Spinal cord (tissue), 10 donors: ENCODE data around the gene MC1R. TPM values are rescaled to one million over a fixed set of nuclear protein-coding genes. Genes with fewer than 3 reads are reported as not detected.

Source experiments
- DNase-seq, 6 donors: peaks; one replicate each; pipeline versions ENCODE4 v3.0.0 to v3.0.0-alpha.2; 2013 to 2015; ENCODE audit warnings: low spot score in 6 of 6, low read depth in 4 of 6
- H3K27ac ChIP-seq: one replicate; pipeline ENCODE4 v1.5.1; 2013; ENCODE audit warnings: low read depth, low read length, control low read depth
- H3K27me3 ChIP-seq: one replicate; pipeline ENCODE4 v1.6.1; 2013; ENCODE audit warnings: low read length; ENCODE audit not compliant: control insufficient read depth, insufficient read depth
- H3K36me3 ChIP-seq: one replicate; pipeline ENCODE4 v1.6.1; 2013; ENCODE audit warnings: low read length; ENCODE audit not compliant: control insufficient read depth, insufficient read depth
- H3K4me1 ChIP-seq: one replicate; pipeline ENCODE4 v1.6.1; 2013; ENCODE audit warnings: low read length; ENCODE audit not compliant: control insufficient read depth, insufficient read depth
- H3K4me3 ChIP-seq: one replicate; pipeline ENCODE4 v1.5.1; 2013; ENCODE audit warnings: low read depth, low read length, control low read depth
- H3K9me3 ChIP-seq: one replicate; pipeline ENCODE4 v1.6.1; 2013; ENCODE audit warnings: low read length; ENCODE audit not compliant: control insufficient read depth, insufficient read depth
- WGBS: methylation state at CpG from one replicate; pipeline ENCODE4 v1.1.5; 2013; ENCODE audit warnings: missing lambda C conversion rate; ENCODE audit not compliant: insufficient coverage; 5-methylcytosine and 5-hydroxymethylcytosine counted together
- polyA plus RNA-seq, 2 donors: library from polyadenylated mRNA; unstranded; fragments of 120-200 nt; gene quantifications; one replicate each; pipeline ENCODE4 v1.2.1, GENCODE V29; 2013; ENCODE audit not compliant: insufficient read length in 2 of 2
- total RNA-seq, 2 donors: library from RNA; depleted of rRNA in 1 of 2; stranded (reverse); fragments of 120-200 nt in 1 of 2; fragments of >200 nt in 1 of 2; gene quantifications; one replicate each; pipeline versions ENCODE4 v1.2.3 to v1.2.4, GENCODE V29; 2013 to 2014
- donor health status: healthy.

MC1R gene
- total and polyA plus RNA-seq, 4 donors, result 2.2 to 13.3 (median 4.8) TPM

DNA sequence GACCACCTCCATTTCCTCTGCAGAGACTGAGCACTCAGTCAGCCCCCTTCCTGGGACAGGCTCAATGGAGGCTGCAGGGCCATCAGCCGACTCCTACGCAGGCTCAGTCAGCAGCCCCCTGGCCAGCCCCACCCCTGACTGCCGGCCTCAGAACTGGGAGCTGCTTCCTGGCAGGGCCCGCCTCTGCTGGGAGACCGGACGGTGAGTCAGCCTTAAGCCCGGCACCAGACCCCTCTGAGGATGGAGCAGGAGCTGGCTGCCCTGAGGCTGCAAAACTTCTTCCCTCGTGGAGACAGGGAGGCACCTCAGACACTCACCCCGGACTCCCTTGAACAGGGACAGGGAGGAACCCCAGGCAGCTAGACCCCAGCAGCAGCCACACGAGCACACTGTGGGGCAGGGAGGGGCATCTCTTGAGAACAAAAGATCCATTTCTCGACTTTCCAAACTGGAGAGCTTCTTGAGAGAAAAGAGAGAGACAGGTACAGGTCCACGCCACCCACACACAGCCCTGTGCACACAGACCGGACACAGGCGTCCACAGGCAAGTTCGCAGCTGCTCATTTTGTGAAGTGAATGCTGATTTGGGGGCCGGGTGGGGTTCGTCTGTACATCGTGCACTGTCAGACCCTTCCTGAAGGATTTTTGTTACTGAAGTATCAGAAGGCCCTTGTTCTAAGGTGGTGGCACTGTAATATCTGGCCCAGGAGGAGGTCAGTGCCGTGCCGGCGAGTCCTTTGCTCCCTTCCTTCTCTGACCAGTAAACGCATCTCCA, 3.2 kb downstream of the MC1R start:
- peak overlapping the region; percentile 77 for H3K4me3 ChIP-seq
- peak overlapping the region; percentile 86 for H3K27ac ChIP-seq
- peaks cover 2% of the 10 kb centered on the region for H3K27me3 ChIP-seq
- H3K36me3 ChIP-seq, result peaks cover 10% of the 10 kb centered on the region
- peaks cover 90% of the 10 kb centered on the region for H3K4me1 ChIP-seq
- peak in 2 of 6 donors; percentile 71 to 72 for DNase-seq
- no peaks in the 10 kb centered on the region for H3K9me3 ChIP-seq
- WGBS, result 3% methylated on average over 16 of the region's 22 CpGs

DNA sequence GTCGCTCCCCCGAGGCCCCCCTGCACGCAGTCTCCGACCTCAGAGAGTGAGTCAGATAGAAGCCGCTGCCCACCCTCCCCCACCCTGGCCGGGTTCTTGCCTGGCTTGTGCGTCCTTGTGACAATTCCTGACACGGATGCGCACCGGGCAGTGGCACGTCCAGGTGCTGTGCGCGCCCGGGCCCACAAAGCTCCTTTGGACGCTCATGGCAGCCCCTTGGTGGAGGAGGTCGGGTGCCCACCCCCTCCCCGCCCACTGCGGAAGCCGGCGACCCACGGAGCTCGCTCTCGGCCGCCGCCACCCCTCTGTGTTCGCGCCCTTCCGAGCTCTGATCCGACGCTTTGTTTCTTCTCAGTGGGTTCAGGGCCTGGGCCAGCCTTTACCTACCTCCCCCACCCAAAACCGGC, 3.8 kb downstream of the MC1R start:
- Histone ChIP-seq H3K9me3 (no peaks in the 10 kb centered on the region), H3K27ac (peak overlapping the region; percentile 86), H3K4me3 (peak overlapping the region; percentile 77), H3K27me3 (peaks cover 2% of the 10 kb centered on the region), H3K4me1 (peaks cover 90% of the 10 kb centered on the region), H3K36me3 (peaks cover 11% of the 10 kb centered on the region)
- peak in 3 of 6 donors; percentile 39 to 90 (median 84) for DNase-seq
- 0% methylated on average over 31 of the region's 31 CpGs for WGBS

DNA sequence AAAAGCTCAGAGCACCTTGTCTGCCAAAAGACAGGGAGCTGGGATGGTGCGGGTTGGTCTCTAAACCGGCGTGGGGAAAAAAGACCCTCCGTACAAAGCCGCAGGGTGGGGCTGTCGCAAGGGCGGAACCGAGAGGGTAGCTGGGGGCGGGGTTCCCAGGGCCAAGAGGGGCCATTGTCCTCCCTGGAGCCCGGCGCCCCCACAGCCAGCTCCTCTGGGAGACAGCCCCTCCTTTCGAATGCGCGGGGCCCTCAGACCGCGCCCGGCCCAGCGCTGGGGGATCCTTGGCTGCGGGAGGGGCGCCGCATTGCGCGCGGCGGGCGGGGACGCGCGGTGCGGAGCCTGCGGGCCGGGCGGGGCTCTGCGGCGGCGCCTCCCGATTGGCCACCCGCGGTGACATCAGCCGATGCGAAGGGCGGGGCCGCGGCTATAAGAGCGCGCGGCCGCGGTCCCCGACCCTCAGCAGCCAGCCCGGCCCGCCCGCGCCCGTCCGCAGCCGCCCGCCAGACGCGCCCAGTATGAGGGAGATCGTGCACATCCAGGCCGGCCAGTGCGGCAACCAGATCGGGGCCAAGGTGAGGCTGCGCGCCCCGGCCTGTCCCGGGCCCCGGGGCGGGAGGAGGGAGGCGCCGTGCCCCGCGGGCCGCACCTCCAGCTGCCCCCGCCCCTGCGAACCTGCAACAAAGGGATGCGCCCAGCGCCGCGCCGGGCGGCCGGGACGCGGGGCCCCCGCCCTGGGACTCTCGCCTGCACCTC, 4.4 kb downstream of the MC1R start, which contains the start of gene TUBB3:
Gene TUBB3, plus strand, starts transcription at position 459 of the 756 bp plus-strand sequence. Its CDS starts 60 bp downstream, at position 519.
- Histone ChIP-seq H3K9me3 (no peaks in the 10 kb centered on the region), H3K27ac (peak within 1 kb of the TSS; percentile 86), H3K36me3 (peaks cover 16% of the 10 kb centered on the region), H3K27me3 (peaks cover 2% of the 10 kb centered on the region), H3K4me1 (peaks cover 84% of the 10 kb centered on the region), H3K4me3 (peak within 1 kb of the TSS; percentile 77)
- under 1% methylated on average over 88 of the region's 88 CpGs for WGBS
- peak in 5 of 6 donors; percentile 73 to 97 (median 83) for DNase-seq

DNA sequence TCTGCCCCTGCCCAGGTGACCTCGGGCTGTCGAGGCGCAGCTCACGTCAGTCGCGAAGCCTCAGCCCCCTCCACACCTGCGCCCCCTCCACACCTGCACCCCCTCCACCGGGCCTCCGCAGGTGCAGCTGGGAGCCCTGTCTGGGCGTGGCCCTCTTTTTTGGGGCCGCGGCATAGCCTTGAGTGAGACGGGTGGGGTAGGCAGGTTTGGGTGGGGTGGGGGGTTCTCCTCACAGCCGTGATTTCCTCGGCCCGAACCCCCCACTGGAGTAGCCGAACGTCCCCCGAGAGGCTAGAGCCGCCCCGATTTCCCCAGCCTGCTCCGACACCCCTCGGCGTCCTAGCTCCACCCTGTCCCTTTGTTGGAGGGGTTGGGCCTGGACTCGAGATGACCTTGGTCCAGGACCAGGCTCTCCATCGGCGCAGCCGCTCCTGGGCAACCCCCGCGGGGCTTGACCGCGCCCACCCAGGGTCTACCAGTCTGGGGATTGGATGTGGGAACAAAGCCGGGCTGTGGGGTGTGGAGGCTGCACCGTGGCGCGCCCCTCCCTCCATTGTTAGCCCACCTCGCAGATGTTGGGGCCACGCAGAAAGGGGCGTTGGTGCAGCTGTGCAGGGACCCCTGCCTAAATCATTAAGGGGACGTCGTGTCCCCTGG, 5.1 kb downstream of the MC1R start:
- peaks cover 2% of the 10 kb centered on the region for H3K27me3 ChIP-seq
- peaks cover 77% of the 10 kb centered on the region for H3K4me1 ChIP-seq
- DNase-seq, result peak in 3 of 6 donors; percentile 4 to 78 (median 73)
- H3K4me3 ChIP-seq, result peak overlapping the region; percentile 67
- H3K36me3 ChIP-seq, result peaks cover 24% of the 10 kb centered on the region
- WGBS, result under 1% methylated on average over 30 of the region's 41 CpGs
- H3K9me3 ChIP-seq, result no peaks in the 10 kb centered on the region
- H3K27ac ChIP-seq, result peak overlapping the region; percentile 76

DNA sequence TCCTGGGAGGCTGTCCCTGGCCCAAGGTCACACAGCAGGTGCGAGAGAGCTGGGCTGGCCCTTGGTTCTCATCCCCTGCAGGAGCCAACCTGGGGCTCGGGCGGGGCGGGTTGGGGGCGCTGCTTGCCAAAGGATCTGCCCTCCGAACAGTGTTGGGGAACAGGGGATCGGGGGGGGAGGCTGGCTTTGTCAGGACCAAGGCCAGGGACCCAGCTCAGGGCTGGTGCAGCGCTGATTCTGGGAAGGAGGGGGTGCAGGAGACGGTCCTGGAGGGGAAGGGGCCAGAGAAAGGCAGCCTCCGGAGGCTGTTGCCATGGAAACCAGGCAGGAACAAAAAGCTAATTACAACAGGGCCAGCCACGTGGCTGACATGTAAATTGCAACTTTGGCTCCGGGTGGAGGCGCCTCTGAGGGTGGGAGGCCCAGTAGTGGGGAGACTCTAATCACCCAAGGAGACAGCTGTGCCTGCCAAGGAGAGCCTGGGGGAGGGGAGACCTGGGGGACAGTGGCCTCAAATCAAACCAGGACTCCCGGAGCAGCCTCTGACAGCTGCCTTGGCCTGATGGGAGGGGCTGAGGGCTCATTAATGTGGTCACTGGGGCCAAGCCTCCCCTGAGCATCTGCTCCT, 5.7 kb downstream of the MC1R start:
- H3K27me3 ChIP-seq, result peaks cover 2% of the 10 kb centered on the region
- peak overlapping the region; percentile 67 for H3K4me3 ChIP-seq
- peaks cover 24% of the 10 kb centered on the region for H3K36me3 ChIP-seq
- peaks cover 71% of the 10 kb centered on the region for H3K4me1 ChIP-seq
- no peaks in the 10 kb centered on the region for H3K9me3 ChIP-seq
- DNase-seq, result peak in 3 of 6 donors; percentile 73 to 96 (median 94)
- peak overlapping the region; percentile 76 for H3K27ac ChIP-seq
- WGBS, result 0% methylated on average over 14 of the region's 14 CpGs

DNA sequence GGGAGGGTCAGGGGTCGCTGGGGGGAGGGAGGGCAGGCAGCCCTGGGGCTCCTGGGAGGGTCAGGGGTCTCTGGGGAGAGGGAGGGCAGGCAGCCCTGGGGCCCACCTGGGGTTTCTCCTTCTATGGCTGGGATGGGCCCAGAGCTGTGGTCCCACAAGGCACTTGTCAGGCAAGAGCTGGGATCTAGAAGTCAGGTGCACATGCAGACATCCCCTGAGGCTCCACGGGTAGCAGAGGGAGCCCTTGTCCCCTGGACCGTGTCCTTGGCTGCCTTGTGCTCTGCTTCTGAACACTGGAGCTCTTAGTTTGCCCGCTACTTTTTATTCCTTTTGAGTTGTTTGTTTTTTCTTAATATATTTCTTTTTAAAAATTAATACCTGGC, 6.3 kb downstream of the MC1R start:
- Histone ChIP-seq H3K9me3 (no peaks in the 10 kb centered on the region), H3K27me3 (peaks cover 2% of the 10 kb centered on the region), H3K36me3 (peaks cover 24% of the 10 kb centered on the region), H3K27ac (peak overlapping the region; percentile 76), H3K4me1 (peaks cover 66% of the 10 kb centered on the region), H3K4me3 (peak overlapping the region; percentile 67)
- WGBS, result 0% methylated on average over 2 of the region's 4 CpGs
- peak in 1 of 6 donors; percentile 50 for DNase-seq

DNA sequence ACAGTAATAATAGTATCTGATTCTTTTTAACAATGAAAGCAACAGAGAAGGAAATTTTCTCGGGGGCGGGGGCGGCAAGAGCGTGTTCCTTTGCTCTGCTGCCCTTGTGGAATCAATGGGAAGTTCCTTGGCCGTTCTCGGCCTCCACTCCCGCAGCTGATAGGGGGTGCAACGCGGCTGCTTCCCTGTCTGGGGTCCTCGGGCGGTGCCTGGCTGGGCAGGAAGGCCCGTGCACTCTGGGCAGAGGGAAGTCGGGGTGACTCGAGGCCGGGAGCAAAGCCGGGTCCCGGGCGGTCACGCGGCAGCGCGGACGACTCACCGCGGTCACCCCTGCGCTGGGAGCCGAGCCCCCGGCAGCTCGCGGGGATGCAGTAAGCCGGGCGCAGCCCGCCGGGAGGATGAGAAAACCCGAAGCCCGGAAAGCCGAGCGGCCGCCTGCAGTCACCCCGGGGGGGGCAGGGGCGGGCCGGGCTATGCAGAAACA, 7.0 kb downstream of the MC1R start:
- Histone ChIP-seq H3K36me3 (peaks cover 31% of the 10 kb centered on the region), H3K4me3 (peak overlapping the region; percentile 53), H3K27ac (peak overlapping the region; percentile 52), H3K27me3 (peaks cover 2% of the 10 kb centered on the region), H3K4me1 (peaks cover 58% of the 10 kb centered on the region), H3K9me3 (no peaks in the 10 kb centered on the region)
- DNase-seq, result peak in 1 of 6 donors; percentile 53
- WGBS, result under 1% methylated on average over 42 of the region's 42 CpGs

DNA sequence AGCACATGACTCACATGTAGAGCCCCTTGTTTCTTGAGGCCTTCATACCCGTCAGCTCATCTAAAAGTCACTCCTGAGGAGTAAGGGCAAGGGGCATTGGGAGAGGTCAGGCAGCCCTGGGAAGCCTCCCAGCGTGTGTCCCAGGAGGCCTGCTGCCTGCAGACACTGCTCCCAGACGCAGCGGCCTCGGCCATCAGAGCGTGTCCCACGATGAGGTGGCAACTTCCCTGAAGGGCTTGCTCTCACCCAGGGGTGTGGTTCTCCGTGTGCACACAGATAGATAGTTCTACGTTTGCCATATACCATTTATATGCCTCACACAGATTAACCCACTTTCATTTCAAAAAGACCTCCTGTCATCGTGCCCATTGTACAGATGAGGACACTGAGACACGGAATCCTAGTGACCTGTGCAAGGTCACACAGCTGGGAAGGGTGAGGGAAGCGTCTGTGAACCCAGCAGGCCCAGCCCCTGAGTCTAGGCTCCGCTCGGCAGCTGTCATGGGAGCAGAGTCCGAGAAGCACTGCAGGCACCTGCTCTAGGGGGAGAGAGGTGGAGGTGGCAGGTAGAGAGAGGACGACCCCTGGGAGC, 12.7 kb downstream of the MC1R start:
- Histone ChIP-seq H3K27me3 (no peaks in the 10 kb centered on the region), H3K27ac (no peak overlapping the region), H3K4me1 (peaks cover 9% of the 10 kb centered on the region), H3K4me3 (no peak overlapping the region), H3K9me3 (no peaks in the 10 kb centered on the region), H3K36me3 (peaks cover 84% of the 10 kb centered on the region)
- no peak for DNase-seq
- WGBS, result 88% methylated on average over 16 of the region's 16 CpGs
